Measurements from ENCODE around the gene SLIT3. TPM values are rescaled to one million over a fixed set of nuclear protein-coding genes. Genes with fewer than 3 reads are reported as not detected.

The SLIT3 gene
- total and polyA plus RNA-seq, 9 of the 15 experiments (the other 6 are each of a cell fraction or from before 2014, with no cell fraction given) = 0.01 to 0.04 TPM; not detected in 7

DNA sequence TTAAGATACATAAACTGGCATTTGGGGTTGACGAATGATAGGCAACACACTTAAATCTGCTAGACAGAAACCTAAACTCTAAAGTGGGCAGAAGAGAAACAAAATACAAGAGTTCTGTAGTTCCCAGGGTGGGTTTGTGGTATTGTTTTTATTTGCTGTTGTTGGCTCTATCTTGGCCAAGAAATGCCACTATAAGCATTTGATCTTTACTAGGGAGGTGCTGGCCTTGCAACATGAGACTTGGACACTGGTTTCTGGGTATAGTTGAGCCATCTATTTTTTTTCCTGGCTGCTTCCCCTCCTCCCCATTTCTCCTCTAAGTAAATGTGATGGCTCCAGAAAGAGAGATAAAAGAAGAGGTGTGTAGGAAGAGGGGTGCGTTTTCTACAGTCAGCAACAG lies 251.2 kb downstream of the SLIT3 start:
- no TSS peak for BruUV-seq (replicated peaks)
- H3K4me2 ChIP-seq (ENCODE audit: insufficient read depth, low read length) = no peak overlapping the region
- H3K79me2 ChIP-seq (ENCODE audit: control insufficient read depth, insufficient read depth, low read length) = no peaks in the 10 kb centered on the region
- in situ Hi-C loops (cut with MboI) = no loop called here
- no peak overlapping the region for H2AFZ ChIP-seq (ENCODE audit: low read depth, low read length)
- H3K27me3 ChIP-seq (ENCODE audit: control insufficient read depth in 2 of 2, insufficient read depth in 2 of 2, low read length in 2 of 2) = peaks cover 0 to 6% of the 10 kb centered on the region in 2 experiments; a peak in 3 of 5 replicates
- no peaks in the 10 kb centered on the region for H4K20me1 ChIP-seq (replicated peaks; ENCODE audit: control insufficient read depth, insufficient read depth, low read length)
- TF ChIP-seq, protein P1, sequence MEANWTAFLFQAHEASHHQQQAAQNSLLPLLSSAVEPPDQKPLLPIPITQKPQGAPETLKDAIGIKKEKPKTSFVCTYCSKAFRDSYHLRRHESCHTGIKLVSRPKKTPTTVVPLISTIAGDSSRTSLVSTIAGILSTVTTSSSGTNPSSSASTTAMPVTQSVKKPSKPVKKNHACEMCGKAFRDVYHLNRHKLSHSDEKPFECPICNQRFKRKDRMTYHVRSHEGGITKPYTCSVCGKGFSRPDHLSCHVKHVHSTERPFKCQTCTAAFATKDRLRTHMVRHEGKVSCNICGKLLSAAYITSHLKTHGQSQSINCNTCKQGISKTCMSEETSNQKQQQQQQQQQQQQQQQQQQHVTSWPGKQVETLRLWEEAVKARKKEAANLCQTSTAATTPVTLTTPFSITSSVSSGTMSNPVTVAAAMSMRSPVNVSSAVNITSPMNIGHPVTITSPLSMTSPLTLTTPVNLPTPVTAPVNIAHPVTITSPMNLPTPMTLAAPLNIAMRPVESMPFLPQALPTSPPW (CRISPR knock-in tag; IDR thresholded peaks at IDR 0.05) = no peak
- TF ChIP-seq FOSL1 (tag; conservative IDR thresholded peaks at IDR 0.05) = no peak
- TF ChIP-seq, protein P2, sequence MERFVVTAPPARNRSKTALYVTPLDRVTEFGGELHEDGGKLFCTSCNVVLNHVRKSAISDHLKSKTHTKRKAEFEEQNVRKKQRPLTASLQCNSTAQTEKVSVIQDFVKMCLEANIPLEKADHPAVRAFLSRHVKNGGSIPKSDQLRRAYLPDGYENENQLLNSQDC (CRISPR knock-in tag; IDR thresholded peaks at IDR 0.05) = no peak
- TF ChIP-seq, protein P3, sequence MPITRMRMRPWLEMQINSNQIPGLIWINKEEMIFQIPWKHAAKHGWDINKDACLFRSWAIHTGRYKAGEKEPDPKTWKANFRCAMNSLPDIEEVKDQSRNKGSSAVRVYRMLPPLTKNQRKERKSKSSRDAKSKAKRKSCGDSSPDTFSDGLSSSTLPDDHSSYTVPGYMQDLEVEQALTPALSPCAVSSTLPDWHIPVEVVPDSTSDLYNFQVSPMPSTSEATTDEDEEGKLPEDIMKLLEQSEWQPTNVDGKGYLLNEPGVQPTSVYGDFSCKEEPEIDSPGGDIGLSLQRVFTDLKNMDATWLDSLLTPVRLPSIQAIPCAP (CRISPR knock-in tag; IDR thresholded peaks at IDR 0.05; ENCODE audit: borderline replicate concordance) = no peak
- no peak for TF ChIP-seq BCL6 (CRISPR knock-in tag; IDR thresholded peaks at IDR 0.05)
- no peak for TF ChIP-seq PRMT5 (CRISPR knock-in tag; IDR thresholded peaks at IDR 0.05)
- TF ChIP-seq ZNF212 (CRISPR knock-in tag; IDR thresholded peaks at IDR 0.05) = no peak
- no peak for TF ChIP-seq TGIF2 (CRISPR knock-in tag; IDR thresholded peaks at IDR 0.05)
- TF ChIP-seq L3MBTL2 (IDR thresholded peaks at IDR 0.05) = no peak
- no peak for TF ChIP-seq ZNF263 (CRISPR knock-in tag; IDR thresholded peaks at IDR 0.05; ENCODE audit: borderline replicate concordance)
- TF ChIP-seq PURB (CRISPR knock-in tag; IDR thresholded peaks at IDR 0.05; ENCODE audit: low read depth) = no peak
- TF ChIP-seq NR2C2 (CRISPR knock-in tag; IDR thresholded peaks at IDR 0.05) = no peak
- TF ChIP-seq NR2C2 (tag; IDR thresholded peaks at IDR 0.05) = no peak
- TF ChIP-seq MBD2 (IDR thresholded peaks at IDR 0.05; ENCODE audit: borderline replicate concordance, low read depth) = no peak
- no peak for TF ChIP-seq SRSF9 (IDR thresholded peaks at IDR 0.05; ENCODE audit: borderline replicate concordance, low read depth, low read length)
- TF ChIP-seq SPI1 (IDR thresholded peaks at IDR 0.05; ENCODE audit: borderline replicate concordance, low read depth, low read length) = no peak
- TF ChIP-seq ZNF583 (CRISPR knock-in tag; IDR thresholded peaks at IDR 0.05) = no peak
- TF ChIP-seq HDAC3 (IDR thresholded peaks at IDR 0.05; ENCODE audit: borderline replicate concordance, partially characterized antibody) = no peak
- no peak for TF ChIP-seq MEF2A (IDR thresholded peaks at IDR 0.05; ENCODE audit: control insufficient read depth, low read depth, low read length)
- no peak for TF ChIP-seq BRD9 (IDR thresholded peaks at IDR 0.05; ENCODE audit: low read depth, partially characterized antibody)
- no peaks in the 10 kb centered on the region for H3K4me1 ChIP-seq (replicated peaks in 1 of 2; ENCODE audit: control insufficient read depth in 2 of 2, insufficient read depth in 2 of 2, low read length in 2 of 2)
- WGBS (ENCODE audit: insufficient coverage, low coverage, missing lambda C conversion rate) = 0% methylated on average over 2 of the region's 2 CpGs
- H3K9ac ChIP-seq (ENCODE audit: insufficient read depth in 1 of 2, low read depth in 2 of 2, low read length in 2 of 2) = no peak overlapping the region
- ChIA-PET POLR2A (no interaction called here), CTCF (ENCODE audit: low intra/inter-chr PET ratio) (no interaction called here)
- DNase-seq (ENCODE audit: extremely low read depth in 1 of 4, low spot score in 3 of 4) (no peak), FAIRE-seq (no peak), ATAC-seq (no peak)
- no peak overlapping the region for H3K4me3 ChIP-seq
- intact Hi-C loops (cut with micrococcal nuclease) = no loop called here
- no peaks in the 10 kb centered on the region for H3K9me1 ChIP-seq (ENCODE audit: control insufficient read depth, insufficient read depth, low read length)
- H3K36me3 ChIP-seq (ENCODE audit: control insufficient read depth, insufficient read depth, low read length) = no peaks in the 10 kb centered on the region
- no peak overlapping the region for H3K27ac ChIP-seq (ENCODE audit: extremely low read depth, low read depth, low read length)
- H3K9me3 ChIP-seq (replicated peaks; ENCODE audit: control insufficient read depth, insufficient read depth, low read depth, low read length) = no peaks in the 10 kb centered on the region
